EH (cell line): Measurements from ENCODE around the gene SPATA3.

Source experiments
- DNase-seq: peaks from one replicate; pipeline ENCODE4 v3.0.0-alpha.2; 2015; ENCODE audit warnings: low read depth

SPATA3 gene

DNA sequence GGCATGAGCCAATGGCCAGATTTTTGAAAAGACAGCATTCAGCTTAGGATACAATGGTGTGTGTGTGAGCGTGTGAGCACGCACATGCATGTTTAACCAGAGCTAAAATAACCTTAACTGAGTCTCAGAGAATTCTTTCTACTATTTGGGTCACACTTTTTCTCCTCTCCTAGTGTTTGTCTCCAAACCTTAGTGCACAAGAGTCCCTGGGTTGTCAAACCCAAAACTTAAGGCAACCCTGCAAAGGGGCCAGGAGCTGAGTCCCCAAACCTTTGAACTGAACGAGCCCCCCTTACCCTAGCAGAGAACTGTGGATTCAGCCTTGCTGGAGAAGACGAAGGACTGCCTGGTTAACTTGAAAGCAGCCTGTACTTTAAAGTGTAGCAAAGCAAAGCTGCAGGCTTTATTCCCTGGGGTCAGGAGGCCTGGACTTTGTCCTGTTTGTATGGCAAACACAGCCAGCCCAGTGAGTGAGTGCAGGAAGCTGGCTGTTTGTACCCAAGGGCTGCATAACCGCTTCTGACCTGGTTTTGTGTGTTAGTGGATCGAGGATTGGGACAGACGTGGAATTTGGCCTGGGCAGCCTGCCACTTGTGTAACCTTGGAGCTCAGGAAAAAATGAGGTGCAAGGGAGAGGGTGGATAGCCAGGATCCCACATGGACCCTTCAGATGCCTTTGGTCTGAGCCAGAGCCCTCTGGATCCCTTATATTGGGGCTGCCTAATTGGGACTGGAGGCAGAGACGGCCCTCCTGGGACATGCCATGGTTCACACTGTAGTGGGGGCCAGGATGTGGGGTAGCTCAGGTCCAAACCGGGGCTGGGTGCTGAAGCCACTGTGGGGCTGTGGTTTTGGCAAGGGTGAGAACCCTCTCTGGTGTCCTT is 54.3 kb downstream of the SPATA3 start:
- no peak for DNase-seq

GRCh38 chr2:231051116-231051515 is 55.2 kb downstream of the SPATA3 start:
- DNase-seq: no peak

GRCh38 chr2:231052494-231053451 is 56.9 kb downstream of the SPATA3 start:
- DNase-seq: peak; percentile 82

DNA sequence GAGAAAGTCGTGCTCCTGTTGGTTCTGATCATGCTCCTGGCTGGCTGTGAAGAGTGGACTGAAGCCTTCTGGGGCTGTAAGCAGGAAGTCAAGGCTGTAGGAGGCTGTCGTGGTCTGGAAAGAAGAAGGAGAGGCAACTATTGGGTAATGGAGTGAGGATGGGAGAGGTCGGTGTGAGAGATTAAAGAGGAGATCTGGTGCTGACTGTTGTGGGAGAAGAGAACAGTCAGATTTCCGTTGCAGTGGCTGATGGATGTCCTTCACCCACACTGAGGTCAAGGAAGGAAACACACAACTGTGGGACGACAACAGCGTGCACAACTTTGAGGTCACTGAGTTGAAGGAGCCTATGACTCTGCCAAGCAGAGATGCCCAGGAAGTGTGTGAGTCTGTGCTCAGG is 57.9 kb downstream of the SPATA3 start:
- no peak for DNase-seq

GRCh38 chr2:231056453-231057416 is 60.8 kb downstream of the SPATA3 start, which contains the start of gene PSMD1:
Gene PSMD1, plus strand, starts transcription at chr2:231056867. Its CDS starts 159 bp downstream, at chr2:231057026.
- DNase-seq: peak; percentile 92

DNA sequence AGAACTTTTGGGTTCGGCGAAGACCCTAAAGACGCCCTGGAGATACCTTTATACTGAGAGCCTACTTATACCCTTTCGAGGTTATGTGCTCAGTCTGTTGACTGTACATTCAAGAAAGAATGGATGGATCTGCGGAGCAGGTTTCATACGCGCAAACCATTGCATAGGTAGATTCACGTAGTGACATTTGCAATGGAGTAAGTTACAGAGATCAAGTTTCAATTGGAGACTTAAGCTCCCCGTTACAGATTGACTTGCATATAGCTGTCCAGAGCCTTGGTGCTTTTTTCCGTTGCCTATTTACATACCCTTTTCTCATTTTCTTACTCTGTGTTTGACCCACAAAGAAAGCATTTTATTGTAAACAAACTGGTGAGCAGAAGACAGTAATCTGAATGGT is 61.7 kb downstream of the SPATA3 start:
- DNase-seq: peak; percentile 35
